Natural killer cell (primary cell): Measurements from ENCODE around the gene C15orf40. TPM values are rescaled to one million over a fixed set of nuclear protein-coding genes. Genes with fewer than 3 reads are reported as not detected.

Experiments used
- ATAC-seq, 3 donors: fragments of 150-1000 bp in 2 of 3; fragments of 200-7000 bp in 1 of 3; cut with Tn5 transposase; 1 replicate in 1 of 3; 2 replicates in 2 of 3; pipeline ENCODE4 v1.10.0; 2021; ENCODE audit warnings: mild to moderate bottlenecking in 2 of 3, moderate library complexity in 2 of 3
- DNase-seq, 2 donors: peaks; one replicate each; pipeline versions ENCODE4 v3.0.0 to v3.0.0-alpha.2; 2013 to 2021; ENCODE audit warnings: mixed read lengths in 1 of 2
- H3K27ac ChIP-seq: one replicate; pipeline ENCODE4 v1.5.1; 2013; ENCODE audit warnings: mild to moderate bottlenecking, low read length
- H3K27me3 ChIP-seq: one replicate; pipeline ENCODE4 v1.6.1; 2013; ENCODE audit warnings: low read length; ENCODE audit not compliant: control insufficient read depth, insufficient read depth
- H3K36me3 ChIP-seq: one replicate; pipeline ENCODE4 v1.6.1; 2013; ENCODE audit warnings: low read length; ENCODE audit not compliant: control insufficient read depth, insufficient read depth
- H3K4me1 ChIP-seq: one replicate; pipeline ENCODE4 v1.6.1; 2013; ENCODE audit warnings: low read length; ENCODE audit not compliant: control insufficient read depth, insufficient read depth
- H3K4me3 ChIP-seq: one replicate; pipeline ENCODE4 v1.5.1; 2013; ENCODE audit warnings: low read length
- H3K9me3 ChIP-seq: one replicate; pipeline ENCODE4 v1.6.1; 2013; ENCODE audit warnings: low read length; ENCODE audit not compliant: control insufficient read depth, insufficient read depth
- H3K27ac Mint-ChIP-seq, 2 donors: one replicate each; pipeline ENCODE4 v1.8.0; 2022; ENCODE audit warnings: mild to moderate bottlenecking in 2 of 2, mixed read lengths in 2 of 2, moderate library complexity in 1 of 2
- H3K27me3 Mint-ChIP-seq, 2 donors: one replicate each; pipeline ENCODE4 v1.8.0; 2022; ENCODE audit warnings: low read depth in 2 of 2, mixed read lengths in 2 of 2
- H3K36me3 Mint-ChIP-seq: one replicate; pipeline ENCODE4 v1.8.0; 2022; ENCODE audit warnings: mixed read lengths
- H3K4me1 Mint-ChIP-seq, 2 donors: one replicate each; pipeline ENCODE4 v1.8.0; 2022; ENCODE audit warnings: mixed read lengths in 2 of 2
- H3K4me3 Mint-ChIP-seq: one replicate; pipeline ENCODE4 v1.8.0; 2022; ENCODE audit warnings: mild to moderate bottlenecking, moderate library complexity, mixed read lengths
- H3K9me3 Mint-ChIP-seq, 2 donors: one replicate each; pipeline ENCODE4 v1.8.0; 2022; ENCODE audit warnings: mixed read lengths in 2 of 2
- CTCF ChIP-seq: fragments of 200-600 bp; IDR thresholded peaks from one replicate; pipeline ENCODE4 v1.8.0; 2022; ENCODE audit warnings: antibody characterized with exemption
- WGBS: methylation state at CpG from one replicate; pipeline ENCODE4 v1.1.7; 2013; ENCODE audit warnings: missing lambda C conversion rate; ENCODE audit not compliant: insufficient coverage; 5-methylcytosine and 5-hydroxymethylcytosine counted together
- intact Hi-C: fragments of 100-400 bp; cut with micrococcal nuclease; formaldehyde crosslinking; loops from one replicate; pipeline ENCODE4 v1.14.2; 2022
- total RNA-seq, 4 donors: library from RNA; stranded (reverse); fragments of 120-200 nt in 1 of 4; gene quantifications; one replicate each; pipeline versions ENCODE4 v1.2.3 to v1.2.4, GENCODE V29; 2013 to 2022

The C15orf40 gene
- total RNA-seq, 3 donors from 2014 or later (not counting 1 experiment from before 2014, with no cell fraction given) = 12.5 to 16.0 (median 15.1) TPM

GRCh38 chr15:82959423-82959822, 52.0 kb downstream of the C15orf40 start:
- no peaks in the 10 kb centered on the region for H3K9me3 ChIP-seq
- Mint-ChIP-seq H3K27me3 (no peaks in the 10 kb centered on the region), H3K36me3 (no peaks in the 10 kb centered on the region), H3K4me1 (no peaks in the 10 kb centered on the region), H3K27ac (no peak overlapping the region), H3K4me3 (no peak overlapping the region), H3K9me3 (no peaks in the 10 kb centered on the region)
- intact Hi-C loops = no loop called here
- no peak overlapping the region for H3K27ac ChIP-seq
- no peaks in the 10 kb centered on the region for H3K4me1 ChIP-seq
- H3K36me3 ChIP-seq = no peaks in the 10 kb centered on the region
- 90% methylated on average over 5 of the region's 5 CpGs for WGBS
- H3K4me3 ChIP-seq = no peak overlapping the region
- TF ChIP-seq CTCF = no peak
- ATAC-seq = no peak
- no peaks in the 10 kb centered on the region for H3K27me3 ChIP-seq
- no peak for DNase-seq

DNA sequence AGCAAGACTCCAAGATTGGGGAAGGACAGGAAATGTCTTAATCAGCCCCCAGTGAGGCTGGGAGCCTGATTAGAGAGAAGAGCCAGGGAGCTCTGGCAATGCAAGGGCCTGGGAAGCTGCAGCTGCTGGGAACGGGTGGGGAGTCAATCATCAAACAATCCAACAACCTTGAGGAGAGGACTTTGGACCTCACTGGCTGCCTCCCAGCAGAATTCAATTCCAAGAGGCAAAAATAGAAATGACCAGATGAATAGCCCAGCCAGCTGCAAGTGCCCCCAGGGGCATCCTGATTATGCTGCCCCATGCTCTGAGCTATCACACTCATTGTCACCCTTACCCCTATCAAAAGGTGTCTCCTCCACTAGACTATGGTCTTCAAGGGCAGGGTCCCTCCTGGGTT, 52.8 kb downstream of the C15orf40 start:
- intact Hi-C loops = no loop called here
- no peaks in the 10 kb centered on the region for H3K27me3 ChIP-seq
- DNase-seq (no peak), ATAC-seq (no peak)
- no peak overlapping the region for H3K4me3 ChIP-seq
- no peaks in the 10 kb centered on the region for H3K36me3 Mint-ChIP-seq
- H3K4me3 Mint-ChIP-seq = no peak overlapping the region
- H3K27ac ChIP-seq = no peak overlapping the region
- H3K36me3 ChIP-seq = no peaks in the 10 kb centered on the region
- no peak for TF ChIP-seq CTCF
- 100% methylated on average over 1 of the region's 1 CpG for WGBS
- no peak overlapping the region for H3K27ac Mint-ChIP-seq
- H3K4me1 ChIP-seq = no peaks in the 10 kb centered on the region
- no peaks in the 10 kb centered on the region for H3K9me3 Mint-ChIP-seq
- H3K27me3 Mint-ChIP-seq = no peaks in the 10 kb centered on the region
- H3K9me3 ChIP-seq = no peaks in the 10 kb centered on the region
- no peaks in the 10 kb centered on the region for H3K4me1 Mint-ChIP-seq

DNA sequence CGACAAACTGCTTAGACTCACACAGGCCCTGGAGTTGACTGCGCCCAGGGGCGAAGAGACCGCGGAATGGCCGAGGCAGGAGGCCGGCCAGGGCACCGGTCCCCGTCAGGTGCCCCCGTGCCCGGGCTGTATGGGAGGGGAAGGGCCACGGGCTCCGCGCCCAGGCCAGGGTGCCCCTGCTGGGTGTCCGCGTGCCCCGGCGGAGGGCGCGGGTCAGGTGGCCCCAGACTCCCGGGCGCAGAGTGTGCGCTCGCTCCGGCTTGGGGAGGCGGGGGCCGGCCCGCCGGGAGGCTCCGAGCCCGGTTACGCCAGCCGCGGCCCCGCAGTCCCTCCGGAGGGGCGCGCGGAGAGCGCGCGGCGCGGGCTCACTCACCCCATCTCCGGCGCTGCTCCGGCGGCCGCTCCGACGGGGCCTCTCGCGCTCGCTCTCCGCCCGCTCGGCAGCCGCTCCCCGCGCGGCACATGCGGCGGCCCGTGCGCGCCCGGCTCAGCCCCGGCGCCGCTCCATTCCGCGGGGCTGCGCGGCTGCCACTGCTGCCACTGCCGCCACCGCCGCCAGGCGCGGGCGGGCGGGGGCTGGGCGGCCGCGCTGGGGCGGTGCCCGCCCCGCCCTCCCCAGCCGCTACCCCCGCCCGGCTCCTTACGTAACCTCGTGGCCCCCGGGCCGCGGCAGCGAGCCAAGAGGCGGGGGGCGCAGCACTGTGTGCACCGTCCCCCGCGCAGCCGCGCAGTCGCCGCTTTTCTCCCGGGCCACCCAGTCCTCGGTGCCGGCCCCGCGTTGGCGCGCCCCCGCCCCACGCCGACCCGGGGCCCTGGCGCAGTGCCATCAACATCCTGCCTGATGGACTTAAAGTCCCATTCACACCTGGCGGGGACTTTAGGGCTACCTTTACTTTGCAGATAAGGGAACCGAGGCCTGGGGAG, 59.0 kb downstream of the C15orf40 start, which contains the start of gene HOMER2:
Gene HOMER2, minus strand, starts transcription at position 563 of the 924 bp plus-strand sequence. Its CDS starts 185 bp downstream, at position 378.
- Mint-ChIP-seq H3K4me1 (no peaks in the 10 kb centered on the region), H3K36me3 (no peaks in the 10 kb centered on the region), H3K27ac (no peak within 1 kb of the TSS), H3K9me3 (no peaks in the 10 kb centered on the region), H3K27me3 (no peaks in the 10 kb centered on the region), H3K4me3 (peak within 1 kb of the TSS; percentile 76)
- intact Hi-C loops = no loop called here
- Histone ChIP-seq H3K4me1 (peaks cover 12% of the 10 kb centered on the region), H3K27ac (no peak within 1 kb of the TSS), H3K27me3 (peaks cover 9% of the 10 kb centered on the region), H3K4me3 (no peak within 1 kb of the TSS), H3K36me3 (no peaks in the 10 kb centered on the region), H3K9me3 (no peaks in the 10 kb centered on the region)
- TF ChIP-seq CTCF = no peak
- ATAC-seq (peak in 1 of 3 donors; percentile 74), DNase-seq (peak in 1 of 2 donors; percentile 26)
- WGBS = 1% methylated on average over 119 of the region's 119 CpGs
